ENCODE measurements around the gene MYL7. TPM values are rescaled to one million over a fixed set of nuclear protein-coding genes. Genes with fewer than 3 reads are reported as not detected.

Gene MYL7, protein sequence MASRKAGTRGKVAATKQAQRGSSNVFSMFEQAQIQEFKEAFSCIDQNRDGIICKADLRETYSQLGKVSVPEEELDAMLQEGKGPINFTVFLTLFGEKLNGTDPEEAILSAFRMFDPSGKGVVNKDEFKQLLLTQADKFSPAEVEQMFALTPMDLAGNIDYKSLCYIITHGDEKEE
- total RNA-seq (2022; extraction: Qiagen RNA extraction): not detected in 5 replicates

DNA sequence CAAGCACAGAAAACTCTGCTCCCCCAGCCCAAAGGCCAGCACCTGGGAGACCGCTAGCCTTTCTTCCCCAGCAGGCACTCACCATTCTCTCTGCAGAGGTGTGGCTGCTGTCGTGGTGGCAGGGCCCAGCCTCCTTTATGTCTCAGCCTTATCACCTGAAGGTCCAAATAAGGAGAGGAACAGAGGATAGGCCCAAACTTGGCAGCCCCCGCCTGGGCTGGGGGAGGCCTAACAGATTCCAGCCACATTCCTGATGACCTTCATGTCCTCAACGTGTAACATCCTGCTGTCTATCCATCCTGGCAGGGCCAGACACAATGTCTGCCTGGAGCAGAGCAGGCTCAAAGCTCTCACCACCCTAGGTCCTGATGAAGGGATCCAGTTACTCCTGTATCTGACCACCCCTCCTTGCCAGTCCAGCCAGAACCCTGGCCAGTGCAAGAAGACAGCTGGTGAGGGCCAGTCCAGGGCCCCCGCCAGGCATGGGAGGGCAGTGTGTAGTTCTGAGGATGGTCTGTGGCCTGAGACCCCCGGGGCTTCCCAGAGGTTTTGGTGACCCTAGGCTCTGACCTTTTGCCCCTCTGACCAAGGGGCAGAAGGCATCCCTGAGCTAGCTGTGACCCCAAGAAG, at the start of gene MYL7:
MYL7 (minus strand) TSS at position 112 of the 630 bp plus-strand sequence; CDS start at position 85, 27 bp downstream.

DNA sequence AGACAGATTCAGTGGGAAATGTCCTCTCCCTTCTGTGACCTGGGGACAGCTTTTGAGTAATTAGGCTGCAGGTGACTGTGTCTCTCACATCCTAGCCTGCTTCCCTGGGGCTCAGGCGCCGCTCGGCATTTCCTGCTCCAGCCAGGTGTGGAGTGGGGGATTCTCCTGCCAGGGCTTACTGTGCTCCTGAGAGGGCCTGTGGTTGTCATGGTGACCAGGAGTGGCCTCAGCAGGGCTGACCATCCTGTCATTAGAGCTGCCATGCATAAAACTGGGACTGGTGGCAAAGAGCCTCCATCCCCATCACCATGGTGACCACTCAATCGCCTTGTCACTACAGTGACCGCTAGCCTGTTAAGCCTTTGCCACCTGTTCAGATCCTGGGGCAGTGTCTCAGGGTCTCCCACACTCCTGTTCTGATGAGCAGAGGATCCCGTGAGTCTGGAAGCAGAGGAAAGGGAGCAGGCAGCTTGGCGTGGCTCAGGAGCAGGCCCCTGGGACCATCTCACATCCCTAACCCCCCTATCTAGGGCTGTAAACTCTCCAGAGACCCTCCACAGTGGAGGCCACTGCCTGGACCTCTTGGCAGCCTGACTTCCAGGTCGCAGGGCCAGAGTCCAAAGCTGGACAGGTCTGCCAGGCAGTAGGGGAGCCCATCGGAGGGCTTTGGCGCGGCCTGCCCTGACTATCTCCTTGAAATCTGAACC, 48.3 kb upstream of the MYL7 start, which contains the start of gene GCK:
GCK (minus strand) TSS at position 154 of the 707 bp plus-strand sequence. CDS start 486 bp downstream, outside the sequence.

DNA sequence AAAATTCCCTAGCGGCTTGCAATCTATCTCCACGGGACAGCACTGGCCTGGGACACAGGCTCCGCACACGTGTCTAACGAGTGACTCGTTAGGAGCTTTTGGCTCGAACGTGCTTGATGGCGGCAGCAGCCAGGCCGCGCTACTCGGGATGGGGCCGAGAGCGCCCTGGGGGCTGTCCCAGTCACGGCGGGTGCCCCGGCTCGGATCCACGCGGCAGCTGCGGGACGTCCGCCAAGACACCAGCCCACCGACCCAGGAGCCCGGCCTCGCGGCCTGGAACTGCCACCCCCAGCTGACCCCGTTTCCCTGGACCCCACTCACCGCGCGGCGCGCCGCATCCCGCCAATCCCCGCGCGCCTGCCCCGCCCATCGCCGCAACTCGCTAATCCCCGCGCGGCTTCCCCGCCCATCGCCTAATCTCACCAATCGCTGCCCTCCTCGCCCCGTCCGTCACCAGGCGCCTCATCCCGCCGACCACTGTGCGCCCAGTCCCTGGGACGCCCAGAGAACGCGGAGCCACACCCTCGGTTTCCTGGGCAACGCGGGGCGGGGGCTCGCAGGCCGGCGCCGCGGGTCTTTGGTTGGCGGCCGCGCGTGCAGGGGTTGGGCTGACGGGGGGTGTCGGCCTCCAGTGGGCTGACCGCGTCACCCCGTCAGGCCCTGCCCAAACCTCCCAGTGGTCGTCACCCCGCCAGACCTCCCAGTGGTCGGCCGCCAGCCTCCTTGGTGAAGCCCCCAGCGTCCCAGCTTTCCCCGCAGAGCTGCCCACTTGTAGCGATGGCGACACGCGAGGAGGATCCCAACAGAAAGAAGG, 17.7 kb downstream of the MYL7 start, which contains the start of gene POLD2:
POLD2 (minus strand) TSS at position 359 of the 814 bp plus-strand sequence. CDS start 1,495 bp downstream, outside the sequence.

DNA sequence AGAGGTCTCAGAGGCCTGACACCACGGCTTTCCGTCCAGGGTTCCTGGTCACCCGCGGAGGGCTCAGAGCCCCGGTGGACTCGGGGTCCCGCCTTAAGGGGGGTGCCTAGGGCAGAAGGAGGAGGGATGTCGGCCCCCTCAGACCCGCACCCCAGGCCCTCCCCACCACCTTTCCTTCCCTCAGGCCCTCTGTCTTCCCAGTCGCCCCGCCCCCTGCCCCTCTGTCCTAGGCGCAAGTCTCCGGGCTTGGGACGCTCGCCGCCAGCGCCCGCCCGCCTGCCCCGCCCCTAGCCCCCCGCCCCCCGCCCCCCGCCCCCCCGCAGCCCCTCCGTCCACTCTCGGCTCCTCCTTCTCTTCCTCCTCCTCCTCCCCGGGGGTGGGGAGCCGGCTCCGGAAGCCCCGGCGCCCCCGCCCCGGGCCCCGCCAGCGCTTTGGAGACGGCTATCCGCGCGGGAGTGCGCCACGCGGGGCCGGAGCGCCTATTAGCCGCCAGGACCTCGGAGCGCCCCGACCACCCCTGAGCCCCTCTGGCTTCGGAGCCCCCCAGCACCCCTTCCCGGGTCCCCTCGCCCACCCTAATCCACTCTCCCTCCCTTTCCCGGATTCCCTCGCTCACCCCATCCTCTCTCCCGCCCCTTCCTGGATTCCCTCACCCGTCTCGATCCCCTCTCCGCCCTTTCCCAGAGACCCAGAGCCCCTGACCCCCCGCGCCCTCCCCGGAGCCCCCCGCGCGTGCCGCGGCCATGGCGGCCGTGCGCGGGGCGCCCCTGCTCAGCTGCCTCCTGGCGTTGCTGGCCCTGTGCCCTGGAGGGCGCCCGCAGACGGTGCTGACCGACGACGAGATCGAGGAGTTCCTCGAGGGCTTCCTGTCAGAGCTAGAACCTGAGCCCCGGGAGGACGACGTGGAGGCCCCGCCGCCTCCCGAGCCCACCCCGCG, 36.9 kb downstream of the MYL7 start, which contains the start of gene AEBP1:
AEBP1 (plus strand) TSS at position 423 of the 937 bp plus-strand sequence; CDS start at position 744, 321 bp downstream.

Other genes with a start within 250 kb of the MYL7 start
- gene URGCP, start 234.7 kb downstream of the MYL7 start, total RNA-seq (2022; extraction: Qiagen RNA extraction): 25.5 to 29.3 TPM (median 28.3 TPM) in 5 replicates
- 7.1 to 11.7 TPM (median 10.1 TPM) in 5 replicates for gene UBE2D4, start 214.9 kb downstream of the MYL7 start, total RNA-seq (2022; extraction: Qiagen RNA extraction)
- not detected in 5 replicates for gene SPDYE1, start 143.4 kb downstream of the MYL7 start, total RNA-seq (2022; extraction: Qiagen RNA extraction)
- 56.5 to 77.6 TPM (median 70.8 TPM) in 5 replicates for gene DBNL, start 96.6 kb downstream of the MYL7 start, total RNA-seq (2022; extraction: Qiagen RNA extraction)
- not detected in 5 replicates for gene PGAM2, start 75.8 kb downstream of the MYL7 start, total RNA-seq (2022; extraction: Qiagen RNA extraction)
- gene POLM, start 58.8 kb downstream of the MYL7 start, total RNA-seq (2022; extraction: Qiagen RNA extraction): 4.1 to 8.5 TPM (median 7.2 TPM) in 5 replicates
- gene AEBP1, start 37.0 kb downstream of the MYL7 start, total RNA-seq (2022; extraction: Qiagen RNA extraction): 0.02 TPM in 1 of 5 replicates, not detected in the others
- 144 to 174 TPM (median 172 TPM) in 5 replicates for gene POLD2, start 17.8 kb downstream of the MYL7 start, total RNA-seq (2022; extraction: Qiagen RNA extraction)
- not detected in 5 replicates for gene GCK, start 48.1 kb upstream of the MYL7 start, total RNA-seq (2022; extraction: Qiagen RNA extraction)
- 117 to 126 TPM (median 120 TPM) in 5 replicates for gene YKT6, start 59.6 kb upstream of the MYL7 start, total RNA-seq (2022; extraction: Qiagen RNA extraction)
- gene CAMK2B, start 184.3 kb upstream of the MYL7 start, total RNA-seq (2022; extraction: Qiagen RNA extraction): 0.12 to 0.27 TPM (median 0.17 TPM) in 5 replicates